Endothelial cell (in vitro differentiated cells): Measurements from ENCODE around the gene CWC15. TPM values are rescaled to one million over a fixed set of nuclear protein-coding genes. Genes with fewer than 3 reads are reported as not detected.
"Not testable (repeated sequence)": the region's sequence is repeated elsewhere in the genome, so short reads cannot be mapped to it uniquely, and the experiment has no call there.

Experiments
- DNase-seq: peaks from one replicate; pipeline ENCODE4 v3.0.0; 2021; ENCODE audit warnings: low spot score
- H3K27ac Mint-ChIP-seq: one replicate; pipeline ENCODE4 v1.8.0; 2021; ENCODE audit warnings: mixed read lengths, inconsistent platforms; ENCODE audit not compliant: unreplicated experiment
- H3K27me3 Mint-ChIP-seq: one replicate; pipeline ENCODE4 v1.8.0; 2021; ENCODE audit warnings: mild to moderate bottlenecking, moderate library complexity, mixed read lengths, inconsistent platforms; ENCODE audit not compliant: unreplicated experiment
- H3K36me3 Mint-ChIP-seq: one replicate; pipeline ENCODE4 v1.8.0; 2021; ENCODE audit warnings: mild to moderate bottlenecking, low read depth, mixed read lengths, inconsistent platforms; ENCODE audit not compliant: unreplicated experiment
- H3K4me1 Mint-ChIP-seq: one replicate; pipeline ENCODE4 v1.8.0; 2021; ENCODE audit warnings: mild to moderate bottlenecking, mixed read lengths, inconsistent platforms; ENCODE audit not compliant: unreplicated experiment
- H3K4me3 Mint-ChIP-seq: one replicate; pipeline ENCODE4 v1.8.0; 2021; ENCODE audit warnings: mild to moderate bottlenecking, mixed read lengths, inconsistent platforms; ENCODE audit not compliant: unreplicated experiment
- H3K9me3 Mint-ChIP-seq: one replicate; pipeline ENCODE4 v1.8.0; 2021; ENCODE audit warnings: mixed read lengths, inconsistent platforms; ENCODE audit not compliant: unreplicated experiment
- long read RNA-seq: library from polyadenylated mRNA; unstranded; transcript quantifications from one replicate; pipeline ENCODE4 v2.0.0, GENCODE V29; 2020; ENCODE audit not compliant: unreplicated experiment
- total RNA-seq: library from RNA; stranded (reverse); fragmentation: NEBNext Ultra II Directional; extraction: Animal tissue kit (Norgen Biotek cat#: 25700); gene quantifications from one replicate; pipeline ENCODE4 v1.2.1, GENCODE V29; 2021; ENCODE audit not compliant: unreplicated experiment
- TF ChIP-seq, protein P1 (sequence below): fragments of 200-600 bp; sonication (generic); IDR thresholded peaks from one replicate; pipeline ENCODE4 v1.5.0; 2021; ENCODE audit warnings: antibody characterized with exemption; ENCODE audit not compliant: unreplicated experiment

The CWC15 gene
- total RNA-seq: 84.1 TPM
- long read RNA-seq, transcript CWC15-201 (7 exons, 1,576 nt): major isoform, 19 of 23 reads
- long read RNA-seq, partial matches to known transcripts: 2 of 23 reads
- long read RNA-seq, other reads (novel, unspliced or antisense): 2 of 23 reads

DNA sequence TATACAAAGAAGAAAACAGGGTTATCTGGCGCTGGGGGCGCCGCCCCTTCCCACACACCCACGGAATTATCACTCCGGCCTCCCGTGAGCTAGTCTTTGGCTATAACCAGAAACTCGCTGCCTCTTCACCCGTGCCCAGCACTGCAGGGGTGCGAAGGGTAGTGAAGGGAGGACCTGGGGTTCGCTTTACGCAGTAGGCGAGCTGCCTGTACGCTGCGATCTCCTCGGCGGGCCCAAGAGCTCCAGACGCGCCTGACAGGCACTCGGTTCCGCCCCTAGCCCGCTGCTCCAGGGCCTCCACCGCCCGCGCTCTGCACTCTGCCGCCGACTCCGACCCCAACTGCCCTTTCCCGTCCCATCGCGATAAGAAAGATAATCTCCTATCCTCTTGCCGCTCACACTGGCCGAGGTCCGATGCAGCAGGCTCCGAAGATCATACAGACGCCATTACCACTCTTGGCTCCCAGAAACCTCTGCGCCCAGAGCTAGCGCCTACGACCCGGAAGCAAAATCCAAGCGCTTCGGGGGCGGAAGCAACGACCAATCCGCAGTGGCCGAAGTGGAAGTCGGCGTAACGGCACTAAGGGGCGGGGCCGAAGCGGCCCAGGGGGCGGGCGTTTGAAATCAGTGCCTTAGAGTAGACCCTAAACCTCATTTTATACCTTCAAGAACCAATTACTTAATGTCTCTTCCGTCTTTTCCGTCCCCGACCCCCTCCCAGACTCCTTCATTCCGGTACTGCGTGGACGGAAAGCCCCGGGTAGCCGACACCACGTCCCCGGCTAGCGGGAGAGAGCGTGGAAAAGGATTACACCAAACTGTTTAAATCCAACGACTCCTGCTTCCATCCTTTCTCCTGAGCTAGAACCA lies at the start of gene CWC15, which contains the start of gene KDM4D:
Gene CWC15 (minus strand): TSS at position 458 of the 870 bp plus-strand sequence. CDS start 1,371 bp downstream, outside the sequence.
Gene KDM4D (plus strand): TSS at position 611 of the 870 bp plus-strand sequence. CDS start 23,664 bp downstream, outside the sequence.
- TF ChIP-seq, protein P1, sequence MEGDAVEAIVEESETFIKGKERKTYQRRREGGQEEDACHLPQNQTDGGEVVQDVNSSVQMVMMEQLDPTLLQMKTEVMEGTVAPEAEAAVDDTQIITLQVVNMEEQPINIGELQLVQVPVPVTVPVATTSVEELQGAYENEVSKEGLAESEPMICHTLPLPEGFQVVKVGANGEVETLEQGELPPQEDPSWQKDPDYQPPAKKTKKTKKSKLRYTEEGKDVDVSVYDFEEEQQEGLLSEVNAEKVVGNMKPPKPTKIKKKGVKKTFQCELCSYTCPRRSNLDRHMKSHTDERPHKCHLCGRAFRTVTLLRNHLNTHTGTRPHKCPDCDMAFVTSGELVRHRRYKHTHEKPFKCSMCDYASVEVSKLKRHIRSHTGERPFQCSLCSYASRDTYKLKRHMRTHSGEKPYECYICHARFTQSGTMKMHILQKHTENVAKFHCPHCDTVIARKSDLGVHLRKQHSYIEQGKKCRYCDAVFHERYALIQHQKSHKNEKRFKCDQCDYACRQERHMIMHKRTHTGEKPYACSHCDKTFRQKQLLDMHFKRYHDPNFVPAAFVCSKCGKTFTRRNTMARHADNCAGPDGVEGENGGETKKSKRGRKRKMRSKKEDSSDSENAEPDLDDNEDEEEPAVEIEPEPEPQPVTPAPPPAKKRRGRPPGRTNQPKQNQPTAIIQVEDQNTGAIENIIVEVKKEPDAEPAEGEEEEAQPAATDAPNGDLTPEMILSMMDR: no peak
- Mint-ChIP-seq H3K27ac (peak within 1 kb of the TSS; percentile 97), H3K9me3 (no peaks in the 10 kb centered on the region), H3K4me3 (peak within 1 kb of the TSS; percentile 100), H3K4me1 (peaks cover 13% of the 10 kb centered on the region), H3K27me3 (no peaks in the 10 kb centered on the region), H3K36me3 (peaks cover 13% of the 10 kb centered on the region)
- DNase-seq: peak; percentile 91

DNA sequence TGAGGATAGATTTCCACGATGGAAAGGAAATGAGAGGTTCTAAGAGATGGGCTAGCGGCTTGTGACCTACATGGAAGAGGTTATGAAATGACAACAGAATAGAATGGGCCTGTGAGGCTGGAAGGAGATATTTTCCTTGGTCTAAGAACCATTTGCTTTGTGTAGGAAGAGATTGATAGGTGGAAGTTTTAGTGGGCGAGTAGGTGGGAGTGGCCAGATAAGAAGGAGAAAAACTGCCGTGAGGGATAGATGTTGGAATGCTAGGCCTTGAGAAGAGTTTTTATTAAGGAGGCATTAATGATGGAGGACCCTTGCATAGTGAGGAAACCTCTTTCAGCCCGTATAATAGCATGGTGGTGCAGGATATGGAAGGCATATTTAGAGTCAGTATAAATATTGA lies 48.1 kb upstream of the CWC15 start:
- not testable (repeated sequence) for H3K27ac Mint-ChIP-seq, H3K36me3 Mint-ChIP-seq, H3K4me1 Mint-ChIP-seq, DNase-seq, H3K4me3 Mint-ChIP-seq, H3K9me3 Mint-ChIP-seq, H3K27me3 Mint-ChIP-seq

DNA sequence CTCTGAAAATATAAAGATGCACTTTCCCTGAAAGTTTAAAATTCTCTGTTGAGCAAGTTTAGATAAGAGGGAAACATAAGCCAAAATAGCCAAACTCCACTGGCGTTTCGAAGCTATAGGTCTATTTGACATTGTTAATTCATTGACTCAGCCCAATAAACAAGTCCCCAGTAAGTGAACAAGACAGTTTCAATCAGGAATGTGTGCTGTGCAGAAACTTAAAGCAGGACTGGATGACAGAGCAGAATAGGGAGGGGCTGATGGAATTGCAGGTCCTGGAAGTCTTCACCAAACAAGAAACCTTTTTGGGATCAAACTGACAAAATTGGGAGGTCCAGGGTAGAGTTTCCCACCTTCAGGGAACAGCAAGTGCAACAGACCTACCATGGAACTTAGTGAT lies 42.8 kb upstream of the CWC15 start:
- no peak for DNase-seq
- no peak overlapping the region for H3K27ac Mint-ChIP-seq
- H3K4me3 Mint-ChIP-seq: no peak overlapping the region
- H3K9me3 Mint-ChIP-seq: no peaks in the 10 kb centered on the region
- peaks cover 1% of the 10 kb centered on the region for H3K27me3 Mint-ChIP-seq
- TF ChIP-seq, protein P1: no peak
- H3K36me3 Mint-ChIP-seq: no peaks in the 10 kb centered on the region
- no peaks in the 10 kb centered on the region for H3K4me1 Mint-ChIP-seq

DNA sequence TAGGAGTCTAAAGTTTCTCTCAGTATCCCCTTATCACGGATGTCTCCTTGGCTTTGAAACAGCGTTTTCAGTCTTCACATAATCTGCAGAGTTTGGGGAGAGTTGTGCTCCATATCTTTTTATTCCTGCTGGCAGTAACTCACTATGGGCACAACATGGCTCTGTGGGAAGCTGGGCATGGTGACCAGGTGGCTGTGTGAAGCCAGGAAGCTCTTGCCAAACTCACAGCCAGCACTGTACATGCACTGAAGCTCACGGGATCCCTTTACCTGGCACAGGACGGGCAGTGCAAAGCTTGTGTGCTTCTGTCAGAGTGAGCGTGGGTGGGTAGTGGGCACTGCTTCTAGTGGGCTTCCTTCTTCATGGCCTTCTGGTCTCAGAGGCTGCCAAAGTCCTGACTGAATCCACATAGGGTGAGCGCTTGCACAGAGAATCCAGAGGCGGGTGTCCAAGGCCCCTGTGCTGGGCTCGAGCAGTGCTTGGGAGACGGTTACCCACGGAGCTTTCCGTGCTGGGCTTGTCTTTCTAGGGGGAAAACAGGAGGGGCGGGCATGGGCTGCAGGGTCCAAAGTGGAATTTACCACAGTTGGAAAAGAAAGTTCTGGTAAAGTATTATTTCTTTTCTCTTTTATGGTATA lies 40.9 kb upstream of the CWC15 start:
- Mint-ChIP-seq H3K4me3 (no peak overlapping the region), H3K9me3 (no peaks in the 10 kb centered on the region), H3K27me3 (peaks cover 1% of the 10 kb centered on the region), H3K27ac (no peak overlapping the region), H3K36me3 (no peaks in the 10 kb centered on the region), H3K4me1 (no peaks in the 10 kb centered on the region)
- DNase-seq: no peak
- TF ChIP-seq, protein P1: no peak

DNA sequence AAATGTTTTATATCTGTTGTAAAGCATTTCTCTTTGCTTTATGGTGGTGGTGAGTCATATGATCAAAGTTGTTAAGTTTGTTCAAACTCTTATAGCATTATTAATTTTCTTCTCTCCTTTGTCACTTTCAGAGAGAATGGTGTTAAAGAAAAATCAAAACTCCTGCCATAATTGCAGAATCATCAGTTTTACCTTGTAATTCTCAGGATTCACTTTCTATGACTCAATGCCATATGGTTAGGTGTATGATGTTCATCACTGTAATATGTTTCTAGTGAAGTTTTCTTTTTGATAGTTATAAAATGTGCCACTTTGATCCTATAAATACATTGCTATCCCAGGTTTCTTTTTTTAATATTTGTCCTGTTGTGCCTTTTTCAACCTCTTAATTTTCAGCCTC lies 38.0 kb upstream of the CWC15 start:
- H3K27me3 Mint-ChIP-seq: peaks cover 3% of the 10 kb centered on the region
- no peak overlapping the region for H3K27ac Mint-ChIP-seq
- TF ChIP-seq, protein P1: no peak
- no peaks in the 10 kb centered on the region for H3K4me1 Mint-ChIP-seq
- H3K36me3 Mint-ChIP-seq: no peaks in the 10 kb centered on the region
- H3K9me3 Mint-ChIP-seq: no peaks in the 10 kb centered on the region
- no peak overlapping the region for H3K4me3 Mint-ChIP-seq
- no peak for DNase-seq
